Measurements from ENCODE around the gene ADH4.
"Not testable (repeated sequence)": the region's sequence is repeated elsewhere in the genome, so short reads cannot be mapped to it uniquely, and the experiment has no call there.

The ADH4 gene

GRCh38 chr4:99144070-99144469 is at the start of gene ADH4:
Gene ADH4 (minus strand): TSS chr4:99144297. CDS start chr4:99144222, 75 bp downstream.
- no peak for DNase-seq

DNA sequence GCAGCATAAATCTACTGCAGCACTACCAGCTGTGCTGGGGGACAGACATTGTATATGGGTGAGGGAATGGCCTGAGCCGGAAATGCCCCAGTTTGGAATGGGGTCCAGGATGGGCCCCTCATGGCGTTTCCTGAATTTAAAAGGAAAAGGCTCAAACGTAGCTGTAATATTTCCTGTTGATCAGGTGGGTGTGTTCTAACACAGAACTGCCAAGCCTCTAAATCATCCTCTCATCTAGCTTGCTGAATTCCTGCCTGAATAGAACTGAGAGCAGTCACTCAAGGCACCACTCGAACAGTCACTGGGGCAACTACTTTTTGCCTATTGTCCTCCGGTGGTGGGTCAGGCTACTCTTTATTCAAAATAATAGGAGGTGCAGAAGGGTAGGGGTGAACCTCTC is 46.2 kb upstream of the ADH4 start:
- DNase-seq = no peak

DNA sequence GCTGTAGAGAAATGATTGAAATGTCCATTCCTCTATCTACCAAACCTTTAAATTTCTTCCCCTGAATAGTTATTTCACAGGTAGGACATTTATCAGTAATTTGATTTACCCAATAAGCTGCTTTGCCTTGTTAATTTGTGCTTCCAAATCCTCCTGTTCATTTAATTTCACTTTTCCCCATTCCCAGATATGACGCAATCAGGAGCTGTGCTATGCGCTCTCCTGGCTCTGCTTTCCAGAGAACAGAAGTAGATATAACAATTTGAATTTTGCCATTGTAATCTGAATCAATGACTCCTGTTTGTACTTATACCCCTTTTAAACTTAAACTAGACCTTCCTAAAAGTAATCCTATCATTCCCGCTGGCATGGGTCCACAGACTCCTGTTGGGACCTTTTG is 45.8 kb upstream of the ADH4 start:
- DNase-seq = not testable (repeated sequence)

DNA sequence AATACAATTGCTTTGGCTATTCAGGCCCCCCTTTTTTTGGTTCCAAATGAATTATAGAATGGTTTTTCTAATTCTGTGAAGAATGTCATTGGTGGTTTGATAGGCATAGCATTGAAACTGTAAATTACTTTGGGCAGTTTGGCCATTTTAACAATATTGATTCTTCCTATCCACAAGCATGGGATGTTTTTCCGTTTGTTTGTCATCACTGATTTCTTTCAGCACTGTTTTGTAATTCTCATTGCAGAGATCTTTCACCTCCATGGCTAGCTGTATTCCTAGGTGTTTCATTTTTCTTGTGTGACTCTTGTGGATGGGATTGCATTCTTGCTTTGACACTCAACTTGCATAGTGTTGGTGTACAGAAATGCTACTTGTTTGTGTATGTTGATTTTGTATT is 41.9 kb upstream of the ADH4 start:
- no peak for DNase-seq

- DNase-seq = no peak
Measured at GRCh38 chr4:99185581-99185980, 41.5 kb upstream of the ADH4 start.

GRCh38 chr4:99180382-99181070 is 36.4 kb upstream of the ADH4 start:
- no peak for DNase-seq

DNA sequence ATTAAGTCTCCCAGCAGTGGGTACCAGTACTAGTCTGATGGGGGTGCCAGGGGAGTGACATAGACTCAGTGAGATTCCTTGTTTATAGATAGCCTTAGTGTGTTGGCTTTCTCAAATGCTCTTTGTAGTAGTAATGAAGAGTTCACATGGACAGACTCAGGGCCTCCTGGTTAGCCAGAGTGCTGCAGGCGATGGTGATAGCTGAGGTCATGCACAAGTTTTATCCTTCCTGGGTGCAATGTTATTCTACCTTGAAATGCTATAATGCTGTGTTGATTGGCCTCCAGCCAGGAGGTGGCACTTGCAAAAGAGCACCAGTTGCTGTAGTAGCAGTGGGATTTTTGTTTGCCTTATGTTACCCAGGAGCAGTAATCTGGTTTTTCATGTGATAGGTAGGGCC is 35.5 kb upstream of the ADH4 start:
- no peak for DNase-seq

DNA sequence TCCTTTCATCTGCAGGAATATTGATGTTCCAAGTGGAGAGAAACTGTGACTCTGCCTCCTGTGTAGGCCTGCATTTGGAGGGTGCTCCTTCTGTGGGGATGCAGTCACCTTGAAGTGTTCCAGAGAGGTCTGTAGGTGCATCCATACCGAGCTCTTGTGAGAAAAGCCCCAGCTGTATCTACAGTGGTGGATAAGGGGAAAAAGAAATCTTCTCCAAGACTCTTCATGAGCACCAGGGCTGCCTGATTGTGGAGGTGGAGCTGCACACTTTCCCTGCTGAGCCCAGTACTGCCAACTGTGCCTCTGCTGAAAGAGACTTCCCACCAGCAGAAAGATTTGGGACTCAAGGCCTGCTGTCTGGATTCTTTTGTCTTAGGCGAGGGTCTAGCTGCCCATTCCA is 35.1 kb upstream of the ADH4 start:
- no peak for DNase-seq

- DNase-seq = no peak
Measured at GRCh38 chr4:99166544-99166943, 22.4 kb upstream of the ADH4 start.

- DNase-seq = no peak
Measured at GRCh38 chr4:99165978-99166377, 21.9 kb upstream of the ADH4 start.

DNA sequence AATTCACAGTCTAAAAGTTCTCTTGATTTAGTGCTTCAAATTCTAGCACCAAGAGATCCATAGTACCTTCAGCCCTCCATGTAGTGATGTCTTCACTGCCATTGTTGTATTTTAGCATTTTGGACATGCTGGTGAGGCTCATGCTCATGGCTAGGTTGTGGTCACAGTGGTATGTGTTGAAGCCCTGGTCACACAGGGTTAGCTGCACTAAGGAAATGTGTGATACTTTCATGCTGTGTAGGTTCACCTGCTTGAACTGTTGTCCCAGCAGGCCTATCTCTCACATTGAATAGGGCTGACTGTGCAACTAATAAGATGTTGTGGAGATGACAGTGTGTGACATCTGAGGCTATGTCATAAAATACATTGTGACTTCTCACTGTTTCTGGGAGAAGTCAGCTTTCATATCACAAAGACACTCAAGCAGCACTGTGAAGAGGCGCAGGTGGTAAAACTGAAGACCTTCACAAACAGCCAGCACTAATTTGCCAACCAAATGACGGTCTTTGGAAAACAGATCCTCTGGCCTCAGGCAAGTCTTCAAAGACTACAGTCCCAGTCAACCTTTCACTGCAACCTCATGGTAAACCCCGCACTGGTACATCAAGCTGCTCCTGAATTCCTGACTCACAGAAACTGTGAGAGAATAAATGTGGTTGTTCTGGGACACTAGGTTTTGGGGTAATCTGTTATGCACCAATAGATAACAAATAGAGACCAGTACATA is 17.4 kb upstream of the ADH4 start:
- no peak for DNase-seq

- DNase-seq = no peak
Measured at GRCh38 chr4:99159699-99160098, 15.6 kb upstream of the ADH4 start.

DNA sequence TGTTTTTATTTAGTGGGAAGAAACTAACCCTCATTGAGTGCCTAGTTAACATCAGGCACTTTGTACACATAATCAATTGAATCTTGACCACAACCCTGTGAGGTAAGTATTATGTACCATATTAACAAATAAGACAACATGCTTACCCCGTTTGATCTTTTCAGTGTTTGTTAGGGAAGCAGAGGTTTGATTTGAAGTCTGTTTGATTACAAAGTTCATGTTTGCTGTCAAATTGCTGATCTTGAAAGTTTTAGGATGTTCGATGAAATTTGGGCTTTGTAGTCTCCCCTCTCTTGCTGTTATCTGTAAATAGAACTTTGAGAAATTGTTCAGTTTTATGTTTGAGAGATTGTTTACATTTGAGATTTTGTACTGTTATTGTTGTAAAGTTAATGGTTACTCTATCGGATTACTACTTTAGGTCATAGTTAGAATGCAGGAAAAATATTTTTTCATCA is 13.4 kb upstream of the ADH4 start:
- no peak for DNase-seq

DNA sequence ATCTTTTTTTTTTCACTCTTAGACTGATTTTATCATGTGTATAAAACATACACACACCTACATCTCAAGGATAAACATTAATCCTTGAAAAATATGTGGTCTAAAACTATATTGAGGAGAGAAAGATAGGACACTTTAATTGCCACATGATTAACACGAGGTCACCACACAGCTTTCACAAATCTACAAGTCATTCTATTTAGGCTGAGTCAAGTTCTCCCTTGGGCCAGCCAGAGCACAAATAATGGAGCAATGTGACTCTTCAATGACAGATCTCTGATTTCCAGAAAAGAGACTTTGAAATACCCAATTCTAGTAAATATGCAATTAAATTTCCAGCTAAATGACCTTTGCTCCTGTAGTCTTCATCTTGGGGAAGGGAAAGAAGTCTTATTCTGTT is 12.9 kb upstream of the ADH4 start:
- DNase-seq = no peak

DNA sequence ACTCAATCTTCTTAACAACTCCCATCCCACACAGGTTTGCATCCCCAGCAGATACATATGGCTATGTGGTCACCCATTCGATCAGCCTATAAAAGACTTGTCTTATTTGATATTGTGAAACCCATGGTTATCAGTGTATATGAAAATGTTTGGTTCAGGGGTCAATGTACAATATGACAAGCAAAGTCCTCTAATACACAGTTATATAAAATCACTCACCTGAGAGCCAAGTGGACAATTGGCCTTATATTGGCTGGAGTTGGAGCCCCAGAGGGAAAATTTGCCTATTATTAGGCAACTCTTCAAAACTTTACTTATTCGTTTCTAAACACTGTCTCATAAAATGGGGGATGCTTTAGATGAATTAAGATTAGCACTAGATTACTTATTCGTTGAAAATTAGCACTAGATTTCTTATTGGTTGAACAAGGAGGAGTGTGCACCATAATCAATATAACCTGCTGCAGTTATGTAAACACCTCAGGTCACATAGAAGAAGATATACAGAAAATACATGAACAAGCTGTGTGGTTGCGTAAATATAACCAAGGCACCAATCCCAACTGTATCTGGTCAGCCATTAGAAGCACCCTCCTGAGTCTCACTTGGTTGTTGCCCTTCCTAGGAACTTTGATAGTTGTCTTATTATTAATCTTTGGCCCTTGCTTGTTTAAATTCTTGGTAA is 10.7 kb upstream of the ADH4 start:
- DNase-seq = no peak

DNA sequence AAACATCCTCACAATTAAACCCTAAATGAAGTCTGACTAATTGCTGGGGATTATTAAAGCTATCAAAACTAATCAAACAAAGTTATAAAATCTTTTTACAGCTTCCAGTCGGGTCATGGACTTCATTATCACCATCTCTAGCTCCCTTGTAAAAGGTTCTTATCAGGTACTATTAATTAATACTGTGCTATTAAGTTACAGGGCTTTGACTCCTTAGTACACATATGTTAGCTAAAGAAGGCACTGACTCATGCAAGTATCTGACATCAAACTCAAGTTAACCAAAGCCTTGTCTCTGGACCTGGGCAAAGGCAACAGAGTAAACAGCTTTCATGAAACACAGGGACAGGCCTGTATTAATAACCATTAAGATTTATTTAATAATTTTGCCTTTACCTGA is 7.9 kb upstream of the ADH4 start:
- DNase-seq = no peak

DNA sequence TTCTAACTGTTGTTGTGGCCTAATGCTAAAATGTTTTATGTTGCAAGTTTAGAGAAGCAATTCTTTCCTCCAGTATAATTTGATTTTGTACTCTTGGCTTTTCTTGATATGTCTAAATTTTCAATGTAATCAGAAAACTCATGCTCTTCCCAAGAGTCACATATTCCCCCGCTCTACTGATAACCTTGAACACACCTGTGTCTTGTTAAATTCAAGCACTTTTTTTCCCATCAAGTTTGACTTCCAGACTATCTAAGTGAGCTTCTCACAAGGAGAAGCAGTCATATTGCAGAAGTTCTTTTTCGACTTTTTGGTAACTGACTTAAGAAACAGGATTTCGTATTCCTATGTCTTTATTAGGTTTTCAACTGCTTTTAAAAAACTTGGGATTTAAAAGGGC is 7.4 kb upstream of the ADH4 start:
- no peak for DNase-seq

DNA sequence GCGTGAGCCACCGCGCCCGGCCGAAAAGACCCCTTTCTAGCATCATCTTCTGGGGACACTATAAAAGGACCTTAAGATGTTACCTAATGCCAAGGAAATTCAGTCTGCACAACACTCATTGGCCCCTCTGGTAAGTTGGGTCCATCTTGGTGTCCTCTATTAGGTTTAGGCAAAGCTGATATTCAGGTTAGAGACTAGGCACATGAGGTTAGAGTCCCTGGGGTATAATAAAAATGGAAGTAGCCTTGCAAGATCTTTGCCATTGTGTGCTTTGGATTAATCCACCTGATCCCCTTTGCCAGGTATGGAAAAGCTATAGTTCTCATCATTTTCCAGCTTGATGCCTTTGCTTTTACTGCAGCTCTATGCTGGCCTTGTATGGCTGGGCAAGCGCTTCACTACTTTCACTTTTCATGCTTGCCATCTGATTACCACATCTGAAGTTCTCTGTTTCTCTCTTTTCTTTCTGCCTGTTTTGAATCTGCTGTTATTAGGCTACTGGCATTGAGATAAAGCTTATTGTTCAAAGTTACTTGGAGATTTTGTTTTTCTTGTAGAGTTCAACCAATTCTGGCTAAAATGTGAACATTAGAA is 5.4 kb upstream of the ADH4 start:
- DNase-seq = no peak

DNA sequence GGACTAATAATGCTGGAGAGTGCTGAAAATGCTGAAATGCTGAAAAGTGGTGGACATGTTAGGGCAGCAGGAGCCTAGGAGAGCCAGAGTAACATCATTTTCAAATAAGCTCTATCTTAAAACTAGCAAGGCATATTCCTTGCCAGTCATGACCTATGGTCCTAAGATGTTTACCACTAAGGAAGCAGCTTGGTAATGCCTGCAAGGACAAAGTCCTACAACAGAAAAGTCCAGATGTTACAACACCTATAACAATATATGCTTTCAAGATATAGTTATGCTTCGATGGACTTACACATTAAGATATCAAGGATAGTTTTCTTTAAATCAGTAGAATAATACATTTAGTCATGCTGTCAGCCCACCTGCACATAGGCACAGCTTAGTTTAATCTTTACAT is 4.5 kb upstream of the ADH4 start:
- DNase-seq = no peak

DNA sequence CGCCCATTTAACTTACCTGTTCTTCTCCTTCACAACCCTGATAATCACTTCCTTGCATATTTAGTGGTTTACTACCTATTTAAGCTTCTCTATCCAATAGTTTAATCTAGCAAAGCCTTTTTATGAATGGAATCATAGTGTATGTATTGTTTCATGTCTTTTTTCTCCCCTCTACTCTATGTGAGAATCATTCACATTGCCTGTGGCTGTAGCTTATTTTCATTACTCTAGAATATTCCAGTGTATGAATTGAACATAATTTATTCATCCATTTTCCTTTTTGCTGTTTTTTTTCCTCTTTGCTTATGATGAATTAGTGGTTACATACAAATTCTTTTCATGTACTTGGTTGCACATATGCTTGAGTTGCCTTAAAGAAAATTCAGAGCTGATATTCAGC is 490 bp upstream of the ADH4 start:
- DNase-seq = no peak

- no peak for DNase-seq
Measured at GRCh38 chr4:99136329-99136728, 7.8 kb downstream of the ADH4 start.

GRCh38 chr4:99135541-99136162 is 8.4 kb downstream of the ADH4 start:
- DNase-seq = no peak

- no peak for DNase-seq
Measured at GRCh38 chr4:99134586-99134985, 9.5 kb downstream of the ADH4 start.
